SK-N-SH treated with all-trans-retinoic acid at 6 μM for 48 hours (cell line): ENCODE measurements around the gene TTC21B.

ENCODE experiments used
- ATAC-seq: fragments of 200-7000 bp; cut with Tn5 transposase; 3 replicates; pipeline ENCODE4 v1.9.1; 2020; ENCODE audit warnings: mild to moderate bottlenecking, moderate library complexity
- ARNTL ChIP-seq: fragments of 450-650 bp; formaldehyde crosslinking; IDR thresholded peaks from 2 replicates; pipeline ENCODE4 v1.5.0; 2020; ENCODE audit warnings: low read depth, mild to moderate bottlenecking, moderate library complexity, borderline replicate concordance
- BACH2 ChIP-seq: fragments of 250-450 bp; sonication (Bioruptor Pico); IDR thresholded peaks from 2 replicates; pipeline ENCODE4 v1.9.0; 2021; ENCODE audit warnings: mild to moderate bottlenecking, borderline replicate concordance
- ESRRG ChIP-seq: fragments of 250-450 bp; sonication (Bioruptor Pico); IDR thresholded peaks from 2 replicates; pipeline ENCODE4 v1.6.1; 2021; ENCODE audit warnings: mild to moderate bottlenecking
- ISL1 ChIP-seq: fragments of 250-450 bp; sonication (Bioruptor Pico); IDR thresholded peaks from 2 replicates; pipeline ENCODE4 v2.1.2; 2022; ENCODE audit warnings: mild to moderate bottlenecking, moderate library complexity
- OSR1 ChIP-seq: fragments of 250-450 bp; sonication (Bioruptor Pico); IDR thresholded peaks from 2 replicates; pipeline ENCODE4 v1.8.0; 2022; ENCODE audit warnings: moderate library complexity, mild to moderate bottlenecking, inconsistent platforms
- RARB ChIP-seq: fragments of 250-450 bp; sonication (Bioruptor Pico); IDR thresholded peaks from 2 replicates; pipeline ENCODE4 v1.8.0; 2021; ENCODE audit warnings: mild to moderate bottlenecking, moderate library complexity
- SNAI2 ChIP-seq: fragments of 250-450 bp; sonication (Bioruptor Pico); IDR thresholded peaks from 2 replicates; pipeline ENCODE4 v1.5.0; 2020; ENCODE audit warnings: mild to moderate bottlenecking, moderate library complexity
- TCF4 ChIP-seq: fragments of 250-450 bp; sonication (Bioruptor Pico); IDR thresholded peaks from 2 replicates; pipeline ENCODE4 v1.8.0; 2021; ENCODE audit warnings: mild to moderate bottlenecking, moderate library complexity, borderline replicate concordance
- TOX ChIP-seq: fragments of 250-450 bp; sonication (Bioruptor Pico); IDR thresholded peaks from 2 replicates; pipeline ENCODE4 v1.8.0; 2021; ENCODE audit warnings: mild to moderate bottlenecking, moderate library complexity, borderline replicate concordance
- ZFP3 ChIP-seq: fragments of 250-450 bp; sonication (Bioruptor Pico); IDR thresholded peaks from 2 replicates; pipeline ENCODE4 v1.5.0; 2020; ENCODE audit warnings: mild to moderate bottlenecking, moderate library complexity
- ZFP30 ChIP-seq: fragments of 450-650 bp; formaldehyde crosslinking; IDR thresholded peaks from 2 replicates; pipeline ENCODE4 v1.5.0; 2022; ENCODE audit warnings: mild to moderate bottlenecking, moderate library complexity
- ZNF70 ChIP-seq: fragments of 450-650 bp; formaldehyde crosslinking; IDR thresholded peaks from 2 replicates; pipeline ENCODE4 v1.5.0; 2020; ENCODE audit warnings: mild to moderate bottlenecking, moderate library complexity
- ZNF8 ChIP-seq: fragments of 450-650 bp; formaldehyde crosslinking; IDR thresholded peaks from 2 replicates; pipeline ENCODE4 v1.5.0; 2020; ENCODE audit warnings: mild to moderate bottlenecking, moderate library complexity
- TF ChIP-seq, protein P1 (sequence below): fragments of 250-450 bp; sonication (Bioruptor Pico); IDR thresholded peaks from 2 replicates; pipeline ENCODE4 v1.8.0; 2020; ENCODE audit warnings: mild to moderate bottlenecking, moderate library complexity, borderline replicate concordance
- TF ChIP-seq, protein P2 (sequence below): fragments of 250-450 bp; sonication (Bioruptor Pico); IDR thresholded peaks from 2 replicates; pipeline ENCODE4 v1.8.0; 2021; ENCODE audit warnings: low read depth, mild to moderate bottlenecking, moderate library complexity, borderline replicate concordance
- TF ChIP-seq, protein P3 (sequence below): fragments of 250-450 bp; sonication (Bioruptor Pico); IDR thresholded peaks from 2 replicates; pipeline ENCODE4 v1.5.1; 2020; ENCODE audit warnings: low read depth, mild to moderate bottlenecking, moderate library complexity
- TF ChIP-seq, protein P4 (sequence below): fragments of 250-450 bp; sonication (Bioruptor Pico); IDR thresholded peaks from 2 replicates; pipeline ENCODE4 v1.5.0; 2020; ENCODE audit warnings: mild to moderate bottlenecking, moderate library complexity

The TTC21B gene

DNA sequence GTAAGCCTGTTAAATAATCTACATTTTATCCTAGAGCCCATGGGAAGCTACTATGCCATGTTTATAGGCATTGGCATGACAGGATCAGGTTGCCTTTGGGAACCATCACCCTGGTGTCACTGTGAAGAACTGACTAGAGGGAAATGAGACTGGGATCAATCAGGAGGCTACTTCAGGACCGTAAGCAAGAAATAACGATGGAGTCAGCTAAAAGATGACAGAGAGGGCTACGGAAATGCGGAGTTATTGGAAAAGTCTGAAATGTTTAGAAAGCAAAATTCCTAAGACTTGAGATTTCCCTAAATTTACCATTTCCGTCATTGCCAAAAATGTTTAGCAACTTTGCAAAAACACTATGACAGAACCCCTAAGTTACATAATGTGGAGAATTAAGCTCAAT lies 50.2 kb downstream of the TTC21B start:
- TF ChIP-seq, protein P1, sequence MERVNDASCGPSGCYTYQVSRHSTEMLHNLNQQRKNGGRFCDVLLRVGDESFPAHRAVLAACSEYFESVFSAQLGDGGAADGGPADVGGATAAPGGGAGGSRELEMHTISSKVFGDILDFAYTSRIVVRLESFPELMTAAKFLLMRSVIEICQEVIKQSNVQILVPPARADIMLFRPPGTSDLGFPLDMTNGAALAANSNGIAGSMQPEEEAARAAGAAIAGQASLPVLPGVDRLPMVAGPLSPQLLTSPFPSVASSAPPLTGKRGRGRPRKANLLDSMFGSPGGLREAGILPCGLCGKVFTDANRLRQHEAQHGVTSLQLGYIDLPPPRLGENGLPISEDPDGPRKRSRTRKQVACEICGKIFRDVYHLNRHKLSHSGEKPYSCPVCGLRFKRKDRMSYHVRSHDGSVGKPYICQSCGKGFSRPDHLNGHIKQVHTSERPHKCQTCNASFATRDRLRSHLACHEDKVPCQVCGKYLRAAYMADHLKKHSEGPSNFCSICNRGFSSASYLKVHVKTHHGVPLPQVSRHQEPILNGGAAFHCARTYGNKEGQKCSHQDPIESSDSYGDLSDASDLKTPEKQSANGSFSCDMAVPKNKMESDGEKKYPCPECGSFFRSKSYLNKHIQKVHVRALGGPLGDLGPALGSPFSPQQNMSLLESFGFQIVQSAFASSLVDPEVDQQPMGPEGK, result no peak
- no peak for TF ChIP-seq ZNF8 (CRISPR knock-in tag)
- TF ChIP-seq TOX (CRISPR knock-in tag), result no peak
- ATAC-seq, result no peak; the same call in 2 of the 3 replicates

DNA sequence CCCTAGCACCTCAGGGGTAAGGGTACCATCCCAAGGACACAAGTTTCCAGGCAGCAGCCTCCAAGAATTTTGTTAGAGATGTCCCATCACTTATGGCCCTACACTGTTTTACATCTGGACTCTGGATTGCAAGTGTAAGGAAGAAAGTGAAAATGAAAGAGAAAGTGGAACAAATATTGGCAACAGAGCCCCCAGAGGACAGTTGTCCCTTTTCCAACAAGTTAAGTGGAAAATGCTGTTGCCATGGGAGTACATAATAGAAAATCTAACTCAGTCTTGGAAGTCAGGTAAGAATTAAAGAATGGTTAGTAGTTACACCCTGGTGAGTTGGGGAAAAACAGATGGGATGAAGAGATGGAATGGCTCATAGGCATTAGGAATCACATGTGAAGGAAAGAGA lies 50.6 kb downstream of the TTC21B start:
- TF ChIP-seq, protein P2, sequence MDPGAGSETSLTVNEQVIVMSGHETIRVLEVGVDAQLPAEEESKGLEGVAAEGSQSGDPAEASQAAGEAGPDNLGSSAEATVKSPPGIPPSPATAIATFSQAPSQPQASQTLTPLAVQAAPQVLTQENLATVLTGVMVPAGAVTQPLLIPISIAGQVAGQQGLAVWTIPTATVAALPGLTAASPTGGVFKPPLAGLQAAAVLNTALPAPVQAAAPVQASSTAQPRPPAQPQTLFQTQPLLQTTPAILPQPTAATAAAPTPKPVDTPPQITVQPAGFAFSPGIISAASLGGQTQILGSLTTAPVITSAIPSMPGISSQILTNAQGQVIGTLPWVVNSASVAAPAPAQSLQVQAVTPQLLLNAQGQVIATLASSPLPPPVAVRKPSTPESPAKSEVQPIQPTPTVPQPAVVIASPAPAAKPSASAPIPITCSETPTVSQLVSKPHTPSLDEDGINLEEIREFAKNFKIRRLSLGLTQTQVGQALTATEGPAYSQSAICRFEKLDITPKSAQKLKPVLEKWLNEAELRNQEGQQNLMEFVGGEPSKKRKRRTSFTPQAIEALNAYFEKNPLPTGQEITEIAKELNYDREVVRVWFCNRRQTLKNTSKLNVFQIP (CRISPR knock-in tag), result no peak
- TF ChIP-seq ZNF70 (CRISPR knock-in tag) (no peak), BACH2 (no peak), ZFP30 (CRISPR knock-in tag) (no peak), RARB (no peak)
- ATAC-seq, result peak; percentile 66

DNA sequence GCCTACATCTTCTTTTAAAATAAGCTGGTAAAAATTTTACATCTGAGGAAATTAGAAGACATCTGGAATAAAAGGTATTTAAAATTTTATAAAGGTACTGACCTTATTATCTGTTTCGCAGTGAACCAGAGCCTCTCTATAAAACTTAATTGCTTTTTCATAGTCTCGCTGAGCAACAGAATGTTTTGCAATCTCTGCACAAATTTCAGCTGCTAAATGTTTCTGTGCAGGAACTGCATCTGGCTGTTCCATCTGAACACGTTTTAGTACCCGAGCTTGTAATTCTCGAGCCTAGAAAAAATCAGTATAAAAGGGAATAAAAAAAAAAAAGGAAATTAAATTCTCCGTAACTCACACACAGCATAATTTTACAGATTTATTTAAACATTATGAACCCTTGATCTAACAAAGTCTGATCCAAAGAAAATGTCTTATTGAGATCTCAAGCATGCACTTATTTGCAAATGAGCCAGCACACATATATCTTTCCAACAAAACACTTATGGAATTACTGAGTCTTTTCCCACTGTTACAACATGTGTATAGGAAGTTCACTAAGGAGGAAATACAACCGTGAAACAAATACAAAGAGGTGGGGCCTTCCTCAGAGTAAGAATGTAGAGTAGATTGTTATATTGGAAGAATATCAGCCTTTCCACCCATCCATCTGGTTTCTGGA lies 51.8 kb downstream of the TTC21B start:
- ATAC-seq, result no peak

DNA sequence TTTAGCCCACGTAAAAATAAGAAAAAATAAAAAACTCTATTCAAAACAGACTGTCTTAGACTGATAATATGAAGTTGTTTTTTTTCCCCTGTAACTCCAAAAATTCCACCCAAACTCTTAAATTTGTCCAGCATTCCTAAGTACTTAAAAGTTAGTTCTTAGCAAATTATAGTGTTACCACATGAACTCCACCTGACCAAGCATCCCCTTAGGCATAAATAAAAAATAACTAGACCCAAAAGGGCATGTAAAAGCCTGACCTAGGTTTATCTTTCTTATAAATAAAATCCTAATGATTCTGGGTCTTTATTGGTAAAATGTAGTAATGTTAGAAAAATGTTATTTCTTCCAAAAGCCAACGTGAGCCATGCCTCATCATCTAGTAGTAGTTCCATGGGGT lies 54.3 kb downstream of the TTC21B start:
- TF ChIP-seq ISL1 (no peak), ARNTL (no peak), SNAI2 (CRISPR knock-in tag) (no peak)
- TF ChIP-seq, protein P3, sequence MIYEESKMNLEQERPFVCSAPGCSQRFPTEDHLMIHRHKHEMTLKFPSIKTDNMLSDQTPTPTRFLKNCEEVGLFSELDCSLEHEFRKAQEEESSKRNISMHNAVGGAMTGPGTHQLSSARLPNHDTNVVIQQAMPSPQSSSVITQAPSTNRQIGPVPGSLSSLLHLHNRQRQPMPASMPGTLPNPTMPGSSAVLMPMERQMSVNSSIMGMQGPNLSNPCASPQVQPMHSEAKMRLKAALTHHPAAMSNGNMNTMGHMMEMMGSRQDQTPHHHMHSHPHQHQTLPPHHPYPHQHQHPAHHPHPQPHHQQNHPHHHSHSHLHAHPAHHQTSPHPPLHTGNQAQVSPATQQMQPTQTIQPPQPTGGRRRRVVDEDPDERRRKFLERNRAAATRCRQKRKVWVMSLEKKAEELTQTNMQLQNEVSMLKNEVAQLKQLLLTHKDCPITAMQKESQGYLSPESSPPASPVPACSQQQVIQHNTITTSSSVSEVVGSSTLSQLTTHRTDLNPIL (CRISPR knock-in tag), result no peak
- TF ChIP-seq, protein P4, sequence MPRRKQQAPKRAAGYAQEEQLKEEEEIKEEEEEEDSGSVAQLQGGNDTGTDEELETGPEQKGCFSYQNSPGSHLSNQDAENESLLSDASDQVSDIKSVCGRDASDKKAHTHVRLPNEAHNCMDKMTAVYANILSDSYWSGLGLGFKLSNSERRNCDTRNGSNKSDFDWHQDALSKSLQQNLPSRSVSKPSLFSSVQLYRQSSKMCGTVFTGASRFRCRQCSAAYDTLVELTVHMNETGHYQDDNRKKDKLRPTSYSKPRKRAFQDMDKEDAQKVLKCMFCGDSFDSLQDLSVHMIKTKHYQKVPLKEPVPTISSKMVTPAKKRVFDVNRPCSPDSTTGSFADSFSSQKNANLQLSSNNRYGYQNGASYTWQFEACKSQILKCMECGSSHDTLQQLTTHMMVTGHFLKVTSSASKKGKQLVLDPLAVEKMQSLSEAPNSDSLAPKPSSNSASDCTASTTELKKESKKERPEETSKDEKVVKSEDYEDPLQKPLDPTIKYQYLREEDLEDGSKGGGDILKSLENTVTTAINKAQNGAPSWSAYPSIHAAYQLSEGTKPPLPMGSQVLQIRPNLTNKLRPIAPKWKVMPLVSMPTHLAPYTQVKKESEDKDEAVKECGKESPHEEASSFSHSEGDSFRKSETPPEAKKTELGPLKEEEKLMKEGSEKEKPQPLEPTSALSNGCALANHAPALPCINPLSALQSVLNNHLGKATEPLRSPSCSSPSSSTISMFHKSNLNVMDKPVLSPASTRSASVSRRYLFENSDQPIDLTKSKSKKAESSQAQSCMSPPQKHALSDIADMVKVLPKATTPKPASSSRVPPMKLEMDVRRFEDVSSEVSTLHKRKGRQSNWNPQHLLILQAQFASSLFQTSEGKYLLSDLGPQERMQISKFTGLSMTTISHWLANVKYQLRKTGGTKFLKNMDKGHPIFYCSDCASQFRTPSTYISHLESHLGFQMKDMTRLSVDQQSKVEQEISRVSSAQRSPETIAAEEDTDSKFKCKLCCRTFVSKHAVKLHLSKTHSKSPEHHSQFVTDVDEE (CRISPR knock-in tag), result no peak
- ATAC-seq, result no peak

More for the DNA sequence above, 51.8 kb downstream of the TTC21B start:
- no peak for TF ChIP-seq ESRRG
- TF ChIP-seq ISL1, result no peak
- no peak for TF ChIP-seq ZNF70 (CRISPR knock-in tag)
- no peak for TF ChIP-seq TCF4
- no peak for TF ChIP-seq OSR1 (CRISPR knock-in tag)
- TF ChIP-seq, protein P3 (CRISPR knock-in tag), result no peak
- no peak for TF ChIP-seq ZFP3 (CRISPR knock-in tag)
- TF ChIP-seq, protein P4 (CRISPR knock-in tag), result no peak
